HepG2 (cell line): Measurements from ENCODE around the gene SERPINB6. TPM values are rescaled to one million over a fixed set of nuclear protein-coding genes. Genes with fewer than 3 reads are reported as not detected.

Source experiments
- HDAC1 ChIP-seq: sonication (generic); formaldehyde crosslinking; IDR thresholded peaks from 2 replicates; pipeline ENCODE4 v1.5.1; 2020; ENCODE audit warnings: mild to moderate bottlenecking, missing genetic modification reagents
- HIC2 ChIP-seq: sonication (generic); formaldehyde crosslinking; IDR thresholded peaks from 2 replicates; pipeline ENCODE4 v1.9.0; 2022; ENCODE audit warnings: low read depth, missing genetic modification reagents
- HMG20B ChIP-seq: conservative IDR thresholded peaks from 2 replicates; pipeline ENCODE4 v1.6.1; 2016; ENCODE audit warnings: missing genetic modification reagents, missing compliant biosample characterization
- HNF1B ChIP-seq: sonication (generic); formaldehyde crosslinking; IDR thresholded peaks from 2 replicates; pipeline ENCODE4 v1.5.1; 2020; ENCODE audit warnings: mild to moderate bottlenecking, moderate library complexity, missing genetic modification reagents
- JARID2 ChIP-seq: sonication (generic); formaldehyde crosslinking; IDR thresholded peaks from 2 replicates; pipeline ENCODE4 v1.8.1; 2023; ENCODE audit warnings: missing genetic modification reagents, inconsistent platforms; ENCODE audit not compliant: insufficient replicate concordance
- NFKBIZ ChIP-seq: IDR thresholded peaks from 2 replicates; pipeline ENCODE4 v1.6.1; 2018; ENCODE audit warnings: missing genetic modification reagents, missing compliant biosample characterization
- SOX6 ChIP-seq, 2 experiments: fragments of 450-650 bp in 1 of 2; sonication (generic) in 1 of 2; formaldehyde crosslinking in 1 of 2; IDR thresholded peaks; 2 replicates each; pipeline versions ENCODE4 v1.4.0 to v1.6.1; 2017 to 2020; ENCODE audit warnings: antibody characterized with exemption in 1 of 2, mild to moderate bottlenecking in 1 of 2, missing genetic modification reagents in 1 of 2
- TBL1XR1 ChIP-seq: fragments of 150-350 bp; IDR thresholded peaks from 2 replicates; pipeline ENCODE4 v1.6.1; 2014; ENCODE audit warnings: borderline replicate concordance, low read length; ENCODE audit not compliant: partially characterized antibody
- polyA plus RNA-seq, 8 experiments: library from polyadenylated mRNA; depleted of rRNA in 3 of 8; stranded (reverse) in 7 of 8; unstranded in 1 of 8; fragments of >200 nt; fragmentation: Illumina TruSeq in 4 of 8; extraction: Trizol in 4 of 8; gene quantifications; 2 replicates each; pipeline versions ENCODE4 v1.2.1 to v1.2.3, GENCODE V29; 2011 to 2016; ENCODE audit warnings: low read depth in 4 of 8, missing spikeins in 1 of 8, mixed read lengths in 1 of 8; ENCODE audit not compliant: insufficient read depth in 1 of 8
- total RNA-seq, 5 experiments: library from RNA; depleted of rRNA; stranded (reverse); fragments of >200 nt; fragmentation: Illumina TruSeq; extraction: Trizol; gene quantifications; 2 replicates each; pipeline ENCODE4 v1.2.3, GENCODE V29; 2016; ENCODE audit warnings: low read depth in 1 of 5
- TF ChIP-seq, protein P1 (sequence below): sonication (generic); formaldehyde crosslinking; IDR thresholded peaks from 2 replicates; pipeline ENCODE4 v1.5.1; 2020; ENCODE audit warnings: mild to moderate bottlenecking, missing genetic modification reagents, borderline replicate concordance
- TF ChIP-seq, protein P2 (sequence below): sonication (generic); formaldehyde crosslinking; IDR thresholded peaks from 2 replicates; pipeline ENCODE4 v1.5.0; 2020; ENCODE audit warnings: missing genetic modification reagents
- TF ChIP-seq, protein P3 (sequence below): sonication (generic); formaldehyde crosslinking; IDR thresholded peaks from 2 replicates; pipeline ENCODE4 v1.4.0; 2020; ENCODE audit warnings: missing genetic modification reagents, borderline replicate concordance

The SERPINB6 gene
- total and polyA plus RNA-seq, 2 of the 13 experiments (the other 11 are each of a cell fraction or from before 2014, with no cell fraction given) = 38.2 to 61.3 TPM

DNA sequence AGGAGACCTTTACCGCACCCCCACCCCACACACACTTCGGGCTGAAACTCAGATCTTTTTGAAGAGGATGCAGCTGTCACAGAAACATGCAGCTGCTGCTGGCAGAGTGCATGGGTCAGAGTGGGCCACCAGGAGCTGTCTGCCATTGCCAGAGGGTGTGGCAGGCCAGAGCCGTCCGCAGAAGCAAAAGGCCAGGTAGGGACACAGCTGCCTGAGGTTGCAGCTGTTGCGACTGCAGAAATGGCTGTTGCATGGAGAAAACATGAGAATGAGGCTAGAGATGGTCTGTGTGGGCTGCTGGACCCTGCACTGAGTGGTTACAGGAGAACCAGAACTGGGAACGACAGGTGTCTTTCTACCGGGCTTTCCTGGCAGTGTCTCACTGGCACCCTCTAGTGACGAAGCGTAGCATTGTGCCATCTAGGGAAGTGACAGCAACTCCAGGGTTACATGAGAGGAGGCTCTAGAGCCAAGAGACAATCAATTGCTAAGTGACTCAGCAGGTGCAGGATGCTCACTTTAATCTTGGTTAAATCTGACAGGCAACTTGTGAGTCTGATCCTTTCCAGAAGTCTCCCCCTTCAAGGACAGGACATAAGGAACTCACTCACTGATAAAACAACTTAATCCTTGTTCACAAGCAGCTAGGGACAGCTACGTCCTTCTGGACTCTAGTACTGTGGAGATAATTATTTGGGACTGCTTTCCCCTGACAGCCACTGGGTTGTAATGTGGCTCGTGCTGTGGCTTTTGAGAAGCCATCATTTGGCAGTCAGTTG lies 39.2 kb downstream of the SERPINB6 start (continued):
- 0 out of 2 replicates have a peak, but pooled peaks have one; percentile 53 for TF ChIP-seq NFKBIZ (CRISPR knock-in tag)
- no peak for TF ChIP-seq HMG20B (CRISPR knock-in tag)
- peak; percentile 93 for TF ChIP-seq JARID2 (CRISPR knock-in tag)
- peak; percentile 30 for TF ChIP-seq TBL1XR1
- 0 out of 2 replicates have a peak, but pooled peaks have one; percentile 45 for TF ChIP-seq HDAC1
- peak; percentile 38; the same call in 1 of the 2 replicates for TF ChIP-seq HNF1B (CRISPR knock-in tag)
- TF ChIP-seq, protein P1, sequence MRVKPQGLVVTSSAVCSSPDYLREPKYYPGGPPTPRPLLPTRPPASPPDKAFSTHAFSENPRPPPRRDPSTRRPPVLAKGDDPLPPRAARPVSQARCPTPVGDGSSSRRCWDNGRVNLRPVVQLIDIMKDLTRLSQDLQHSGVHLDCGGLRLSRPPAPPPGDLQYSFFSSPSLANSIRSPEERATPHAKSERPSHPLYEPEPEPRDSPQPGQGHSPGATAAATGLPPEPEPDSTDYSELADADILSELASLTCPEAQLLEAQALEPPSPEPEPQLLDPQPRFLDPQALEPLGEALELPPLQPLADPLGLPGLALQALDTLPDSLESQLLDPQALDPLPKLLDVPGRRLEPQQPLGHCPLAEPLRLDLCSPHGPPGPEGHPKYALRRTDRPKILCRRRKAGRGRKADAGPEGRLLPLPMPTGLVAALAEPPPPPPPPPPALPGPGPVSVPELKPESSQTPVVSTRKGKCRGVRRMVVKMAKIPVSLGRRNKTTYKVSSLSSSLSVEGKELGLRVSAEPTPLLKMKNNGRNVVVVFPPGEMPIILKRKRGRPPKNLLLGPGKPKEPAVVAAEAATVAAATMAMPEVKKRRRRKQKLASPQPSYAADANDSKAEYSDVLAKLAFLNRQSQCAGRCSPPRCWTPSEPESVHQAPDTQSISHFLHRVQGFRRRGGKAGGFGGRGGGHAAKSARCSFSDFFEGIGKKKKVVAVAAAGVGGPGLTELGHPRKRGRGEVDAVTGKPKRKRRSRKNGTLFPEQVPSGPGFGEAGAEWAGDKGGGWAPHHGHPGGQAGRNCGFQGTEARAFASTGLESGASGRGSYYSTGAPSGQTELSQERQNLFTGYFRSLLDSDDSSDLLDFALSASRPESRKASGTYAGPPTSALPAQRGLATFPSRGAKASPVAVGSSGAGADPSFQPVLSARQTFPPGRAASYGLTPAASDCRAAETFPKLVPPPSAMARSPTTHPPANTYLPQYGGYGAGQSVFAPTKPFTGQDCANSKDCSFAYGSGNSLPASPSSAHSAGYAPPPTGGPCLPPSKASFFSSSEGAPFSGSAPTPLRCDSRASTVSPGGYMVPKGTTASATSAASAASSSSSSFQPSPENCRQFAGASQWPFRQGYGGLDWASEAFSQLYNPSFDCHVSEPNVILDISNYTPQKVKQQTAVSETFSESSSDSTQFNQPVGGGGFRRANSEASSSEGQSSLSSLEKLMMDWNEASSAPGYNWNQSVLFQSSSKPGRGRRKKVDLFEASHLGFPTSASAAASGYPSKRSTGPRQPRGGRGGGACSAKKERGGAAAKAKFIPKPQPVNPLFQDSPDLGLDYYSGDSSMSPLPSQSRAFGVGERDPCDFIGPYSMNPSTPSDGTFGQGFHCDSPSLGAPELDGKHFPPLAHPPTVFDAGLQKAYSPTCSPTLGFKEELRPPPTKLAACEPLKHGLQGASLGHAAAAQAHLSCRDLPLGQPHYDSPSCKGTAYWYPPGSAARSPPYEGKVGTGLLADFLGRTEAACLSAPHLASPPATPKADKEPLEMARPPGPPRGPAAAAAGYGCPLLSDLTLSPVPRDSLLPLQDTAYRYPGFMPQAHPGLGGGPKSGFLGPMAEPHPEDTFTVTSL (CRISPR knock-in tag) = 0 out of 2 replicates have a peak, but pooled peaks have one; percentile 26
- TF ChIP-seq SOX6 (IDR thresholded peaks at IDR 0.05) = no peak
- TF ChIP-seq SOX6 (CRISPR knock-in tag; IDR thresholded peaks at IDR 0.05) = peak; percentile 53; the same call in 1 of the 2 replicates
- TF ChIP-seq, protein P2, sequence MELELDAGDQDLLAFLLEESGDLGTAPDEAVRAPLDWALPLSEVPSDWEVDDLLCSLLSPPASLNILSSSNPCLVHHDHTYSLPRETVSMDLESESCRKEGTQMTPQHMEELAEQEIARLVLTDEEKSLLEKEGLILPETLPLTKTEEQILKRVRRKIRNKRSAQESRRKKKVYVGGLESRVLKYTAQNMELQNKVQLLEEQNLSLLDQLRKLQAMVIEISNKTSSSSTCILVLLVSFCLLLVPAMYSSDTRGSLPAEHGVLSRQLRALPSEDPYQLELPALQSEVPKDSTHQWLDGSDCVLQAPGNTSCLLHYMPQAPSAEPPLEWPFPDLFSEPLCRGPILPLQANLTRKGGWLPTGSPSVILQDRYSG (CRISPR knock-in tag) = no peak
- TF ChIP-seq, protein P3, sequence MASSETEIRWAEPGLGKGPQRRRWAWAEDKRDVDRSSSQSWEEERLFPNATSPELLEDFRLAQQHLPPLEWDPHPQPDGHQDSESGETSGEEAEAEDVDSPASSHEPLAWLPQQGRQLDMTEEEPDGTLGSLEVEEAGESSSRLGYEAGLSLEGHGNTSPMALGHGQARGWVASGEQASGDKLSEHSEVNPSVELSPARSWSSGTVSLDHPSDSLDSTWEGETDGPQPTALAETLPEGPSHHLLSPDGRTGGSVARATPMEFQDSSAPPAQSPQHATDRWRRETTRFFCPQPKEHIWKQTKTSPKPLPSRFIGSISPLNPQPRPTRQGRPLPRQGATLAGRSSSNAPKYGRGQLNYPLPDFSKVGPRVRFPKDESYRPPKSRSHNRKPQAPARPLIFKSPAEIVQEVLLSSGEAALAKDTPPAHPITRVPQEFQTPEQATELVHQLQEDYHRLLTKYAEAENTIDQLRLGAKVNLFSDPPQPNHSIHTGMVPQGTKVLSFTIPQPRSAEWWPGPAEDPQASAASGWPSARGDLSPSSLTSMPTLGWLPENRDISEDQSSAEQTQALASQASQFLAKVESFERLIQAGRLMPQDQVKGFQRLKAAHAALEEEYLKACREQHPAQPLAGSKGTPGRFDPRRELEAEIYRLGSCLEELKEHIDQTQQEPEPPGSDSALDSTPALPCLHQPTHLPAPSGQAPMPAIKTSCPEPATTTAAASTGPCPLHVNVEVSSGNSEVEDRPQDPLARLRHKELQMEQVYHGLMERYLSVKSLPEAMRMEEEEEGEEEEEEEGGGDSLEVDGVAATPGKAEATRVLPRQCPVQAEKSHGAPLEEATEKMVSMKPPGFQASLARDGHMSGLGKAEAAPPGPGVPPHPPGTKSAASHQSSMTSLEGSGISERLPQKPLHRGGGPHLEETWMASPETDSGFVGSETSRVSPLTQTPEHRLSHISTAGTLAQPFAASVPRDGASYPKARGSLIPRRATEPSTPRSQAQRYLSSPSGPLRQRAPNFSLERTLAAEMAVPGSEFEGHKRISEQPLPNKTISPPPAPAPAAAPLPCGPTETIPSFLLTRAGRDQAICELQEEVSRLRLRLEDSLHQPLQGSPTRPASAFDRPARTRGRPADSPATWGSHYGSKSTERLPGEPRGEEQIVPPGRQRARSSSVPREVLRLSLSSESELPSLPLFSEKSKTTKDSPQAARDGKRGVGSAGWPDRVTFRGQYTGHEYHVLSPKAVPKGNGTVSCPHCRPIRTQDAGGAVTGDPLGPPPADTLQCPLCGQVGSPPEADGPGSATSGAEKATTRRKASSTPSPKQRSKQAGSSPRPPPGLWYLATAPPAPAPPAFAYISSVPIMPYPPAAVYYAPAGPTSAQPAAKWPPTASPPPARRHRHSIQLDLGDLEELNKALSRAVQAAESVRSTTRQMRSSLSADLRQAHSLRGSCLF = no peak
- TF ChIP-seq HIC2 (CRISPR knock-in tag) = peak; percentile 55; the same call in 1 of the 2 replicates
